ENCODE results near the gene TRMT112. TPM values are rescaled to one million over a fixed set of nuclear protein-coding genes. Genes with fewer than 3 reads are reported as not detected.

TRMT112 gene
- total RNA-seq, 1 experiment from 2014 or later = 328 TPM

GRCh38 chr11:64269540-64270220 is 47.7 kb downstream of the TRMT112 start:
- peak overlapping the region; percentile 72 to 98 for H3K4me3 ChIP-seq (replicated peaks in 1 of 2; ENCODE audit: low read depth in 1 of 2, low read length in 2 of 2)
- ATAC-seq (peak; percentile 83), DNase-seq (ENCODE audit: low read depth, low spot score) (peak; percentile 99)
- no peaks in the 10 kb centered on the region for H3K9me2 ChIP-seq (ENCODE audit: insufficient read depth)
- intact Hi-C loops (cut with micrococcal nuclease) = loop anchor here (1.0 to 2.0 kb wide), 2 partner anchors 32 to 65 kb away; no protein-coding TSS in a partner anchor
- H2AFZ ChIP-seq (ENCODE audit: low read depth, low read length, poor library complexity, severe bottlenecking) = no peak overlapping the region
- H3K9ac ChIP-seq (ENCODE audit: low read length) = peak overlapping the region; percentile 80
- no peaks in the 10 kb centered on the region for H3K27me3 ChIP-seq (ENCODE audit: insufficient read depth, low read length)
- CTCF ChIA-PET = interaction anchor here (0.7 to 2.5 kb wide), 10 partner anchors 18 to 87 kb away, joined by 3 to 11 read pairs (median 4); partner anchors contain the start of genes PRDX5 and TRMT112
- H3K79me2 ChIP-seq (ENCODE audit: insufficient read depth, low read length) = peaks cover 8% of the 10 kb centered on the region; the same call in 1 of the 2 replicates
- H3K27ac ChIP-seq (ENCODE audit: low read depth, low read length) = peak overlapping the region; percentile 95
- no peaks in the 10 kb centered on the region for H4K20me1 ChIP-seq (ENCODE audit: insufficient read depth)
- POLR2A ChIA-PET = interaction anchor here (0.8 to 3.9 kb wide), 18 partner anchors 12 to 103 kb away, joined by 3 to 29 read pairs (median 4); partner anchors contain the start of genes BAD, ESRRA, FKBP2 and GPR137
- TSS peak; percentile 65 for BruUV-seq (replicated peaks)
- peak; percentile 14 for TF ChIP-seq POLR2A (IDR thresholded peaks at IDR 0.05; ENCODE audit: borderline replicate concordance, extremely low read depth, insufficient read depth, insufficient read length)
- TF ChIP-seq ZFX (IDR thresholded peaks at IDR 0.05) = peak; percentile 34; the same call in 1 of the 2 replicates
- TF ChIP-seq TCF7L2 (IDR thresholded peaks at IDR 0.05; ENCODE audit: borderline replicate concordance, extremely low read depth, insufficient read depth, insufficient read length) = peak; percentile 35
- no peak for TF ChIP-seq MAX (IDR thresholded peaks at IDR 0.05)
- TF ChIP-seq POLR2AphosphoS5 (IDR thresholded peaks at IDR 0.05; ENCODE audit: low read depth, low read length) = peak; percentile 87
- peak; percentile 65 for TF ChIP-seq ZBTB33 (IDR thresholded peaks at IDR 0.05; ENCODE audit: extremely low read depth, insufficient replicate concordance, low read length)
- TF ChIP-seq YY1 (IDR thresholded peaks at IDR 0.05; ENCODE audit: extremely low read depth, insufficient replicate concordance, low read depth, low read length) = peak; percentile 99
- TF ChIP-seq ATF3 (IDR thresholded peaks at IDR 0.05) = no peak
- peak overlapping the region; percentile 91 for H3K4me2 ChIP-seq (ENCODE audit: low read length)
- RAD21 ChIA-PET (ENCODE audit: low non-redundant PET in 1 of 2, low total read pairs in 2 of 2, uncharacterized antibody in 2 of 2, unreplicated experiment in 2 of 2) = interaction anchor here in 1 of 2 experiments (0.8 kb wide), 1 partner anchor 43 kb away, joined by 3 read pairs; no protein-coding TSS in a partner anchor
- H3K9me3 ChIP-seq (ENCODE audit: control insufficient read depth in 1 of 2, insufficient read depth in 1 of 2, low read depth in 1 of 2, low read length in 2 of 2) = no peaks in the 10 kb centered on the region
- H3K36me3 ChIP-seq (ENCODE audit: control insufficient read depth in 1 of 2, insufficient read depth in 2 of 2, low read length in 2 of 2) = 0 out of 4 replicates have a peak, but pooled peaks cover 2 to 9% of the 10 kb centered on the region in 2 experiments
- peaks cover 18 to 31% of the 10 kb centered on the region in 2 experiments; a peak in 3 of 4 replicates for H3K4me1 ChIP-seq (ENCODE audit: control insufficient read depth in 1 of 2, insufficient read depth in 2 of 2, low read length in 2 of 2)

Data from HCT116 (cell line).